ENCODE data around the gene ARHGAP40. TPM values are rescaled to one million over a fixed set of nuclear protein-coding genes. Genes with fewer than 3 reads are reported as not detected.

The ARHGAP40 gene
- total and polyA plus RNA-seq, 9 of the 15 experiments (the other 6 are each of a cell fraction or from before 2014, with no cell fraction given) = not detected

- TF ChIP-seq ZNF609 (CRISPR knock-in tag; IDR thresholded peaks at IDR 0.05; ENCODE audit: borderline replicate concordance) (no peak), RFX1 (IDR thresholded peaks at IDR 0.05) (no peak), ZMIZ1 (IDR thresholded peaks at IDR 0.05; ENCODE audit: low read depth in 2 of 2, low read length in 2 of 2) (no peak), RNF2 (IDR thresholded peaks at IDR 0.05) (no peak), ZNF717 (CRISPR knock-in tag; IDR thresholded peaks at IDR 0.05) (no peak), TFE3 (CRISPR knock-in tag; IDR thresholded peaks at IDR 0.05) (no peak), ZNF518B (CRISPR knock-in tag; IDR thresholded peaks at IDR 0.05) (no peak)
Observed at GRCh38 chr20:38584099-38584763, 17.4 kb upstream of the ARHGAP40 start (continued).

Measured in K562 (cell line).